ENCODE data around the gene MAPKAP1. TPM values are rescaled to one million over a fixed set of nuclear protein-coding genes. Genes with fewer than 3 reads are reported as not detected.

MAPKAP1 gene
- polyA plus RNA-seq, 1 donor from 2014 or later, result 57.5 TPM

DNA sequence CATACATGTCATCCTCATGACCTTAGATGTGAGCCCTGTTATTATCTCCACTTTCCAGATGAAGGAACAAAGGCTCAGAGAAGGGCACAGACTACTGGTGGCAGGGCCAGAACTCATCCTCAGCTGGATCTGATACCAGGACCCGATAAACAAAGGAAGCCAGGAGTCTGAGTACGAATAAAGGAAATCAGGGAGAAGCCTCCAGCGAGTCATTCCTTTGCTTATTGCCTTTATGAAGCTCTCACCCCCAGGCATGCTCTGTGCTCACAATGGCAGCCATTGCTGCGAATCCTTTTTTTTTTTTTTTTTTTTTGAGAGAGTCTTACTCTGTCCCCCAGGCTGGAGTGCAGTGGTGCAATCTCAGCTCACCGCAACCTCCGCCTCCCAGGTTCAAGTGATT lies 315.3 kb downstream of the MAPKAP1 start:
- no peak overlapping the region for H3K27ac ChIP-seq (ENCODE audit: low read length)
- H3K79me2 ChIP-seq (replicated peaks; ENCODE audit: insufficient read depth, low read length), result no peaks in the 10 kb centered on the region
- no peaks in the 10 kb centered on the region for H4K20me1 ChIP-seq (ENCODE audit: insufficient read depth)
- no peak overlapping the region for H3K4me2 ChIP-seq (ENCODE audit: low read length)
- H3K9me3 ChIP-seq (ENCODE audit: low read length), result no peaks in the 10 kb centered on the region
- H3K9me2 ChIP-seq (ENCODE audit: insufficient read depth, low read length), result no peaks in the 10 kb centered on the region
- no peaks in the 10 kb centered on the region for H3K36me3 ChIP-seq (ENCODE audit: insufficient read depth, low read length)
- no peak overlapping the region for H3K9ac ChIP-seq (ENCODE audit: low read length)
- H2AFZ ChIP-seq (ENCODE audit: low read depth, low read length), result no peak overlapping the region
- H3F3A ChIP-seq (ENCODE audit: insufficient read depth, low read length, poor library complexity, severe bottlenecking), result no peaks in the 10 kb centered on the region
- TF ChIP-seq, protein P1, sequence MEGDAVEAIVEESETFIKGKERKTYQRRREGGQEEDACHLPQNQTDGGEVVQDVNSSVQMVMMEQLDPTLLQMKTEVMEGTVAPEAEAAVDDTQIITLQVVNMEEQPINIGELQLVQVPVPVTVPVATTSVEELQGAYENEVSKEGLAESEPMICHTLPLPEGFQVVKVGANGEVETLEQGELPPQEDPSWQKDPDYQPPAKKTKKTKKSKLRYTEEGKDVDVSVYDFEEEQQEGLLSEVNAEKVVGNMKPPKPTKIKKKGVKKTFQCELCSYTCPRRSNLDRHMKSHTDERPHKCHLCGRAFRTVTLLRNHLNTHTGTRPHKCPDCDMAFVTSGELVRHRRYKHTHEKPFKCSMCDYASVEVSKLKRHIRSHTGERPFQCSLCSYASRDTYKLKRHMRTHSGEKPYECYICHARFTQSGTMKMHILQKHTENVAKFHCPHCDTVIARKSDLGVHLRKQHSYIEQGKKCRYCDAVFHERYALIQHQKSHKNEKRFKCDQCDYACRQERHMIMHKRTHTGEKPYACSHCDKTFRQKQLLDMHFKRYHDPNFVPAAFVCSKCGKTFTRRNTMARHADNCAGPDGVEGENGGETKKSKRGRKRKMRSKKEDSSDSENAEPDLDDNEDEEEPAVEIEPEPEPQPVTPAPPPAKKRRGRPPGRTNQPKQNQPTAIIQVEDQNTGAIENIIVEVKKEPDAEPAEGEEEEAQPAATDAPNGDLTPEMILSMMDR (IDR thresholded peaks at IDR 0.05; ENCODE audit: poor library complexity, severe bottlenecking), result no peak
- TF ChIP-seq SMC3 (conservative IDR thresholded peaks at IDR 0.05; ENCODE audit: poor library complexity) (no peak), EZH2 (IDR thresholded peaks at IDR 0.05; ENCODE audit: borderline replicate concordance, insufficient read depth, low read length, poor library complexity, severe bottlenecking) (no peak), TAF1 (IDR thresholded peaks at IDR 0.05; ENCODE audit: low read depth) (no peak), POLR2AphosphoS5 (IDR thresholded peaks at IDR 0.05) (no peak), EP300 (conservative IDR thresholded peaks at IDR 0.05; ENCODE audit: poor library complexity, severe bottlenecking) (no peak), MXI1 (conservative IDR thresholded peaks at IDR 0.05; ENCODE audit: poor library complexity, severe bottlenecking) (no peak)
- TF ChIP-seq, protein P2, sequence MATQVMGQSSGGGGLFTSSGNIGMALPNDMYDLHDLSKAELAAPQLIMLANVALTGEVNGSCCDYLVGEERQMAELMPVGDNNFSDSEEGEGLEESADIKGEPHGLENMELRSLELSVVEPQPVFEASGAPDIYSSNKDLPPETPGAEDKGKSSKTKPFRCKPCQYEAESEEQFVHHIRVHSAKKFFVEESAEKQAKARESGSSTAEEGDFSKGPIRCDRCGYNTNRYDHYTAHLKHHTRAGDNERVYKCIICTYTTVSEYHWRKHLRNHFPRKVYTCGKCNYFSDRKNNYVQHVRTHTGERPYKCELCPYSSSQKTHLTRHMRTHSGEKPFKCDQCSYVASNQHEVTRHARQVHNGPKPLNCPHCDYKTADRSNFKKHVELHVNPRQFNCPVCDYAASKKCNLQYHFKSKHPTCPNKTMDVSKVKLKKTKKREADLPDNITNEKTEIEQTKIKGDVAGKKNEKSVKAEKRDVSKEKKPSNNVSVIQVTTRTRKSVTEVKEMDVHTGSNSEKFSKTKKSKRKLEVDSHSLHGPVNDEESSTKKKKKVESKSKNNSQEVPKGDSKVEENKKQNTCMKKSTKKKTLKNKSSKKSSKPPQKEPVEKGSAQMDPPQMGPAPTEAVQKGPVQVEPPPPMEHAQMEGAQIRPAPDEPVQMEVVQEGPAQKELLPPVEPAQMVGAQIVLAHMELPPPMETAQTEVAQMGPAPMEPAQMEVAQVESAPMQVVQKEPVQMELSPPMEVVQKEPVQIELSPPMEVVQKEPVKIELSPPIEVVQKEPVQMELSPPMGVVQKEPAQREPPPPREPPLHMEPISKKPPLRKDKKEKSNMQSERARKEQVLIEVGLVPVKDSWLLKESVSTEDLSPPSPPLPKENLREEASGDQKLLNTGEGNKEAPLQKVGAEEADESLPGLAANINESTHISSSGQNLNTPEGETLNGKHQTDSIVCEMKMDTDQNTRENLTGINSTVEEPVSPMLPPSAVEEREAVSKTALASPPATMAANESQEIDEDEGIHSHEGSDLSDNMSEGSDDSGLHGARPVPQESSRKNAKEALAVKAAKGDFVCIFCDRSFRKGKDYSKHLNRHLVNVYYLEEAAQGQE (IDR thresholded peaks at IDR 0.05; ENCODE audit: borderline replicate concordance), result no peak
- no peaks in the 10 kb centered on the region for H3K27me3 ChIP-seq (ENCODE audit: insufficient read depth, low read depth, low read length)
- no peak overlapping the region for H3K4me3 ChIP-seq (ENCODE audit: low read length)

DNA sequence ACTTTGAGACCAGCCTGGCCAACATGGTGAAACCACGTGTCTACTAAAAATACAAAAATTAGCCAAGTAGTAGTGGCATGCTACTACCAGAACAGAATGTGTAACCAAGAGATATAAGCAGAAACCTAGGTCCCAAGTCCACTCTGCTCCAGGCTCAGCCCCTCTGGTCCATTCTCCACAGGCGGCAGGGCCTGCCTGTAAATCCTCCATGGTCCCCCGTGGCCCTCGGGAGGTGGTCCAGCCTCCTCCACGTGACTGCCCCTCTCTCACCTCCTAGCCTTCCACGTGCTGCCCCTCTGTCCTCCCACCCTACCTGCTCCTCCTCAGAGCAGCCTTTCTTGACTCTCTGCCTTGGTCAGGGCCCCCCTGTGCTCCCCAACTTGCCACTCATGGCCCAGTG lies 318.0 kb downstream of the MAPKAP1 start:
- no peaks in the 10 kb centered on the region for H4K20me1 ChIP-seq (ENCODE audit: insufficient read depth)
- TF ChIP-seq, protein P1 (IDR thresholded peaks at IDR 0.05; ENCODE audit: poor library complexity, severe bottlenecking), result no peak
- TF ChIP-seq SMC3 (conservative IDR thresholded peaks at IDR 0.05; ENCODE audit: poor library complexity), result no peak
- TF ChIP-seq POLR2AphosphoS5 (IDR thresholded peaks at IDR 0.05), result no peak
- no peak for TF ChIP-seq EP300 (conservative IDR thresholded peaks at IDR 0.05; ENCODE audit: poor library complexity, severe bottlenecking)
- TF ChIP-seq TAF1 (IDR thresholded peaks at IDR 0.05; ENCODE audit: low read depth), result no peak
- no peak for TF ChIP-seq EZH2 (IDR thresholded peaks at IDR 0.05; ENCODE audit: borderline replicate concordance, insufficient read depth, low read length, poor library complexity, severe bottlenecking)
- no peak for TF ChIP-seq RAD21 (conservative IDR thresholded peaks at IDR 0.05)
- TF ChIP-seq, protein P2 (IDR thresholded peaks at IDR 0.05; ENCODE audit: borderline replicate concordance), result no peak
- no peak for TF ChIP-seq MXI1 (conservative IDR thresholded peaks at IDR 0.05; ENCODE audit: poor library complexity, severe bottlenecking)
- no peaks in the 10 kb centered on the region for H3K27me3 ChIP-seq (ENCODE audit: insufficient read depth, low read depth, low read length)
- no peak overlapping the region for H2AFZ ChIP-seq (ENCODE audit: low read depth, low read length)
- no peaks in the 10 kb centered on the region for H3K9me3 ChIP-seq (ENCODE audit: low read length)
- H3K36me3 ChIP-seq (ENCODE audit: insufficient read depth, low read length), result no peaks in the 10 kb centered on the region
- no peak overlapping the region for H3K4me2 ChIP-seq (ENCODE audit: low read length)
- no peaks in the 10 kb centered on the region for H3K79me2 ChIP-seq (replicated peaks; ENCODE audit: insufficient read depth, low read length)
- no peaks in the 10 kb centered on the region for H3K9me2 ChIP-seq (ENCODE audit: insufficient read depth, low read length)
- no peaks in the 10 kb centered on the region for H3F3A ChIP-seq (ENCODE audit: insufficient read depth, low read length, poor library complexity, severe bottlenecking)
- no peak overlapping the region for H3K9ac ChIP-seq (ENCODE audit: low read length)
- H3K27ac ChIP-seq (ENCODE audit: low read length), result no peak overlapping the region
- H3K4me3 ChIP-seq (ENCODE audit: low read length), result no peak overlapping the region
